GM23248 (cell line): ENCODE results near the gene CPNE5. TPM values are rescaled to one million over a fixed set of nuclear protein-coding genes. Genes with fewer than 3 reads are reported as not detected.
"Not testable (repeated sequence)": the region's sequence is repeated elsewhere in the genome, so short reads cannot be mapped to it uniquely, and the experiment has no call there.

Source experiments
- DNase-seq: peaks from one replicate; pipeline ENCODE4 v3.0.0-alpha.2; 2015
- H2AFZ ChIP-seq: fragments of 200-600 bp; sonication (generic); 2 replicates; pipeline ENCODE4 v1.6.1; 2016; ENCODE audit warnings: antibody characterized with exemption
- H3F3A ChIP-seq: fragments of 200-600 bp; sonication (generic); 2 replicates; pipeline ENCODE4 v1.6.1; 2016; ENCODE audit warnings: mild to moderate bottlenecking, antibody characterized with exemption, mixed run types; ENCODE audit not compliant: insufficient read depth
- H3K27ac ChIP-seq: fragments of 200-600 bp; sonication (generic); 2 replicates; pipeline ENCODE4 v1.5.1; 2016; ENCODE audit warnings: mild to moderate bottlenecking
- H3K27me3 ChIP-seq: fragments of 200-600 bp; sonication (generic); replicated peaks from 2 replicates; pipeline ENCODE4 v1.6.1; 2016; ENCODE audit warnings: mild to moderate bottlenecking; ENCODE audit not compliant: insufficient read depth
- H3K36me3 ChIP-seq: fragments of 200-600 bp; sonication (generic); 2 replicates; pipeline ENCODE4 v1.6.1; 2016; ENCODE audit warnings: low read depth, mild to moderate bottlenecking
- H3K4me1 ChIP-seq: fragments of 200-600 bp; sonication (generic); 2 replicates; pipeline ENCODE4 v1.6.1; 2016; ENCODE audit warnings: mild to moderate bottlenecking; ENCODE audit not compliant: insufficient read depth
- H3K4me2 ChIP-seq: fragments of 200-600 bp; sonication (generic); one replicate; pipeline ENCODE4 v1.6.1; 2016; ENCODE audit warnings: mild to moderate bottlenecking; ENCODE audit not compliant: unreplicated experiment
- H3K4me3 ChIP-seq: fragments of 200-600 bp; sonication (generic); 2 replicates; pipeline ENCODE4 v1.5.1; 2016; ENCODE audit warnings: mild to moderate bottlenecking
- H3K79me2 ChIP-seq: fragments of 200-600 bp; sonication (generic); 2 replicates; pipeline ENCODE4 v1.6.1; 2016; ENCODE audit warnings: mild to moderate bottlenecking; ENCODE audit not compliant: insufficient read depth
- H3K9ac ChIP-seq: fragments of 200-600 bp; sonication (generic); 2 replicates; pipeline ENCODE4 v1.6.1; 2016; ENCODE audit warnings: mild to moderate bottlenecking
- H3K9me2 ChIP-seq: fragments of 200-600 bp; sonication (generic); 2 replicates; pipeline ENCODE4 v1.6.1; 2016; ENCODE audit warnings: mixed run types, mild to moderate bottlenecking, moderate library complexity; ENCODE audit not compliant: insufficient read depth
- H3K9me3 ChIP-seq: fragments of 200-600 bp; sonication (generic); one replicate; pipeline ENCODE4 v1.6.1; 2017; ENCODE audit warnings: low read depth
- H4K20me1 ChIP-seq: fragments of 200-600 bp; sonication (generic); 2 replicates; pipeline ENCODE4 v1.6.0; 2016; ENCODE audit not compliant: insufficient read depth
- EZH2 ChIP-seq: fragments of 200-600 bp; sonication (generic); IDR thresholded peaks from 2 replicates; pipeline ENCODE4 v1.6.1; 2018; ENCODE audit warnings: antibody characterized with exemption, mild to moderate bottlenecking; ENCODE audit not compliant: insufficient read depth, poor library complexity, severe bottlenecking
- EZH2phosphoT487 ChIP-seq: fragments of 200-600 bp; sonication (generic); IDR thresholded peaks from 2 replicates; pipeline ENCODE4 v1.6.1; 2018; ENCODE audit warnings: antibody characterized with exemption, moderate library complexity, mild to moderate bottlenecking, low read depth; ENCODE audit not compliant: insufficient read depth
- WGBS, 2 experiments: methylation state at CpG; one replicate each; pipeline ENCODE4 v1.1.6; 2015 to 2017; ENCODE audit warnings: low lambda C conversion rate in 2 of 2, low coverage in 1 of 2; ENCODE audit errors: missing lambda C conversion rate in 2 of 2; 5-methylcytosine and 5-hydroxymethylcytosine counted together
- in situ Hi-C: fragments of 300-500 bp; cut with MboI; formaldehyde crosslinking; loops from 2 replicates; pipeline ENCODE4 v1.15.0; 2020
- polyA plus RNA-seq: library from polyadenylated mRNA; unstranded; fragments of >200 nt; fragmentation: Nextera tagmentation; extraction: Ambion mirVana; gene quantifications from 2 replicates; pipeline ENCODE4 v1.2.1, GENCODE V29; 2016
- total RNA-seq: library from RNA; depleted of rRNA; stranded (reverse); fragments of >200 nt; shearing (Covaris generic); gene quantifications from 2 replicates; pipeline ENCODE4 v1.2.3, GENCODE V29; 2014

Gene CPNE5
- total and polyA plus RNA-seq, 2 experiments from 2014 or later, result 0.23 TPM; not detected in 1

DNA sequence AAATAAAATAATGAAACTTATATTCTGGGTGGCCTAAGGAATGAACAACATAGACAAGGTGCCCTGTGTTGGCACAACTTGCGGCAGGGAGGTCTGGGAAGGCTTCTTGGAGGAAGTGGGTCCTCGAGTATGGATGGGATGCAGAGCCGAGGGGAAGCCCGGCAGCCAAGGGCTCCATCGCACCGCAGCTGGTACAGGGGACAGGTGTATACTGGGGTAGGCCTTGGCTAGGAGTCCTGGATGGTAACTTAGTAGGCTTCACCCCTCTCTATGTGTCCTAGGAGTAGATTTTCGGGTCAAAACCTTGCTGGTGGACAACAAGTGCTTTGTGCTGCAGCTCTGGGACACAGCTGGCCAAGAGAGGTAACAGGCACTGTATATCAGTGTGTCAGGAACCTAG, 113.7 kb downstream of the CPNE5 start:
- Histone ChIP-seq H4K20me1 (no peaks in the 10 kb centered on the region), H3K9me2 (no peaks in the 10 kb centered on the region), H2AFZ (no peak overlapping the region), H3K4me3 (no peak overlapping the region), H3K27me3 (no peaks in the 10 kb centered on the region), H3K4me1 (peaks cover 15% of the 10 kb centered on the region; the same call in 1 of the 2 replicates), H3K27ac (no peak overlapping the region), H3K9ac (no peak overlapping the region), H3K9me3 (no peaks in the 10 kb centered on the region), H3F3A (no peaks in the 10 kb centered on the region; the same call in 1 of the 2 replicates), H3K36me3 (no peaks in the 10 kb centered on the region), H3K4me2 (no peak overlapping the region), H3K79me2 (no peaks in the 10 kb centered on the region)
- 77 to 84% methylated on average over 7 of the region's 7 CpGs for WGBS, 2 experiments
- TF ChIP-seq EZH2phosphoT487 (no peak), EZH2 (no peak)
- DNase-seq, result no peak
- in situ Hi-C loops, result loop anchor here (10.0 kb wide), 1 partner anchor 111 kb away; no protein-coding TSS in a partner anchor

DNA sequence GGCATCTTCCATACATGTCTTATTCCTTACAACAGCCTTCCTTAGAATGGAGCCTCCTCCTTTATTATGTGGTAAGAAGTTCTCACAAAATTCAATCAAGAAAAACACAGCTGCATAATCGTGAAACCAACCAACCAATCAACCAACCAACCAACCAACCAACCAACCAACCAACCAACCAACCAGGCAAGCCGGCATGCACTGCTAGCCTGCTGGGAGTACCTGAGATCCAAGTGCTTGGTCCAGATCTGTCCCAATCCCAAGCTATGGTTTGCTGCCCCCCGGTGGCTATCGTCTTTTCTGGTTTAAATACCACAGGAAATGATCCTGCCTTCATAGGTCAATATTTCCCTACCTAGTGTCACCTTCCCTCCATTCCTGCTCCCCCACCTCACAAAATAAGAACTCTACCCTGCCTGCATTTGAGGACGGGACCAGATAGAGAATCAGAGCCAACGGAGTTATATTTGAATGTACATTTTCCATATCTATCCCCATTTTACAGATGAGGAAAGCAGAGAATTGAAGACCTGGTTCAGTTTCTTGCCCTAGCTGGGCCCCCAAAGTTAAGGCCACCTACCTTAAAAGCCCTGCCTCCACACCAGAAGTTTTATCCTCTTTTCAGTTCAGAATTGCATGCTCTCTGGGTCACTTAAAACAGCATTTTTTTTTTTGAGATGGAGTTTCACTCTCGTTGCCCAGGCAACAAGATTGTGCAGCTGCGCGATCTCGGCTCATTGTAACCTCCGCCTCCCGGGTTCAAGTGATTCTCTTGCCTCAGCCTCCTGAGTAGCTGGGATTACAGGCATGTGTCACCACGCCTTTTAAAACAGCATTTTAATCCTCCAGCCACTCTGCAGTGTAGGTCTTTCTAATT, 114.5 kb downstream of the CPNE5 start:
- TF ChIP-seq EZH2phosphoT487 (no peak), EZH2 (no peak)
- no peaks in the 10 kb centered on the region for H3K36me3 ChIP-seq
- no peaks in the 10 kb centered on the region for H4K20me1 ChIP-seq
- peak; percentile 75 for DNase-seq
- H3K4me3 ChIP-seq, result no peak overlapping the region
- WGBS, 2 experiments, result 50 to 51% methylated on average over 13 of the region's 13 CpGs
- H2AFZ ChIP-seq, result no peak overlapping the region
- in situ Hi-C loops, result loop anchor here (10.0 kb wide), 1 partner anchor 110 kb away; no protein-coding TSS in a partner anchor
- H3K27me3 ChIP-seq, result no peaks in the 10 kb centered on the region
- H3F3A ChIP-seq, result no peaks in the 10 kb centered on the region
- H3K9ac ChIP-seq, result no peak overlapping the region
- H3K4me2 ChIP-seq, result no peak overlapping the region
- H3K27ac ChIP-seq, result no peak overlapping the region
- no peaks in the 10 kb centered on the region for H3K9me3 ChIP-seq
- H3K9me2 ChIP-seq, result no peaks in the 10 kb centered on the region
- H3K4me1 ChIP-seq, result peaks cover 14% of the 10 kb centered on the region; the same call in 1 of the 2 replicates
- no peaks in the 10 kb centered on the region for H3K79me2 ChIP-seq

DNA sequence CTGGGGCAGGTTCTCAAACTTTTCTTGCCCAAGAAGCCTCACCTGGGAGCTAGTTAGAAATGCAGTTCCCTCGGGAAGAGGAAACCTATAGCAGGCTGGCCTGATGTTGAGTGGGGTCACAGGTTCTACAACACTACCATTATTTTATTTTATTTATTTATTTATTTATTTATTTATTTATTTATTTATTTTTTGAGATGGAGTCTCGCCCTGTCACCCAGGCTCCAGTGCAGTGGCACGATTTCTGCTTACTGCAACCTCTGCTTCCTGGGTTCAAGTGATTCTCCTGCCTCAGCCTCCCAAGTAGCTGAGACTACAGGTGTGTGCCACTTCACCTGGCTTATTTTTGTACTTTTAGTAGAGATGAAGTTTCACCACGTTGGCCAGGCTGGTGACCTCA, 115.3 kb downstream of the CPNE5 start:
- not testable (repeated sequence) for H3K27ac ChIP-seq, H3K4me1 ChIP-seq, H3K36me3 ChIP-seq, H3K9me3 ChIP-seq, H3K4me3 ChIP-seq, H3K9ac ChIP-seq, H3K79me2 ChIP-seq, H3F3A ChIP-seq, H3K27me3 ChIP-seq, H3K4me2 ChIP-seq, DNase-seq, H3K9me2 ChIP-seq, H4K20me1 ChIP-seq, H2AFZ ChIP-seq
- in situ Hi-C loops, result loop anchor here (10.0 kb wide), 1 partner anchor 109 kb away; no protein-coding TSS in a partner anchor
- 68 to 77% methylated on average over 4 of the region's 4 CpGs for WGBS, 2 experiments

DNA sequence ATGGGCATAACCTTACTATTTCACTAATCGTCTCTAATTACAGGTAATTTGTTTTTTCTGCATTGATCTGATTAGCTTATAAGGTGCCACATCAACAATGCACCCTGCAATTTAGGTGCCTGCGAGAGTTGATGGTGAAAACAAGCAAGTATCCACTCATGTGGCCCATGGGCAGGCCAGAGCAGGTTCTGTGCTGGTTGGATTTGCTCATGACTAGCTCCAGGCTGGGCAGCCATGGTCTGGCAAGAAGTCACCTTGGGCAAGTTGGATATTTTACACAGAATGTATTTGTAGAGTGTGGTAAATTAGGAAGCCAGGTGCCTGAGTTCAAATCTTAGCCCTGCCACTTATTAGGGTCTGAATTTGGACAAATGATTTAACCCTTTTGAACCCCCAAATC, 116.4 kb downstream of the CPNE5 start:
- no peak for DNase-seq
- Histone ChIP-seq H3K9me3 (no peaks in the 10 kb centered on the region), H3F3A (no peaks in the 10 kb centered on the region), H3K4me1 (no peaks in the 10 kb centered on the region), H3K27ac (no peak overlapping the region), H3K4me3 (no peak overlapping the region), H3K27me3 (no peaks in the 10 kb centered on the region), H3K79me2 (no peaks in the 10 kb centered on the region), H3K9me2 (no peaks in the 10 kb centered on the region), H3K36me3 (no peaks in the 10 kb centered on the region), H3K4me2 (no peak overlapping the region), H4K20me1 (no peaks in the 10 kb centered on the region), H3K9ac (no peak overlapping the region), H2AFZ (no peak overlapping the region)
- TF ChIP-seq EZH2phosphoT487 (no peak), EZH2 (no peak)
- WGBS, 2 experiments, result 70 to 71% methylated on average over 2 of the region's 2 CpGs
- in situ Hi-C loops, result loop anchor here (10.0 kb wide), 1 partner anchor 108 kb away; no protein-coding TSS in a partner anchor
